Measurements from ENCODE around the gene GABRB3.

GABRB3 gene

DNA sequence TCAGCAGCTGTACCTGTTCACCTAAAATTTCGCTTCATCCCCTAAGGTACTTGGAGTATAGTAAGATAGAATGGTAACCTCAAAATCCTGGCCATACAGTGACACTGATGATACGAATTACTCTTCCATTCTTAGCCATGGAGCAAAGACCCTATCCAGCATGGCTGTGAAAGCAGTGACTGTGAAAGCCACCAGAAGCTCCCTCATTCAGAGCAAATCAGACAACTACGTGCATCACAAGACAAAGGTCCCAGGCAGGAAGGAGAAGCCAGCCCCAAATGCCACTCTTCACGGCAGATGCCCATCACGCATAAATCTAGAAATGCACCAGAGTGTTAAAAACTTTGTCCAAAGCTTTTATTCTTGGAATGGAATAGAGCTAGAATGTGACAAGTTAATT lies 99.4 kb downstream of the GABRB3 start:
- H3K4me3 ChIP-seq (ENCODE audit: low read depth in 1 of 2, low read length in 2 of 2), result no peak overlapping the region
- H3K4me1 ChIP-seq (ENCODE audit: control insufficient read depth in 1 of 2, insufficient read depth in 2 of 2, low read length in 2 of 2), result no peaks in the 10 kb centered on the region
- no peaks in the 10 kb centered on the region for H3K36me3 ChIP-seq (ENCODE audit: control insufficient read depth in 1 of 2, insufficient read depth in 2 of 2, low read length in 2 of 2)
- H3K27me3 ChIP-seq (ENCODE audit: low read depth, low read length), result no peaks in the 10 kb centered on the region
- H3K27ac ChIP-seq (ENCODE audit: low read length), result no peak overlapping the region
- no peaks in the 10 kb centered on the region for H3K9me3 ChIP-seq (ENCODE audit: control insufficient read depth in 1 of 2, low read length in 2 of 2)

GRCh38 chr15:26670116-26670515 lies 102.8 kb downstream of the GABRB3 start:
- no peaks in the 10 kb centered on the region for H3K9me3 ChIP-seq (ENCODE audit: control insufficient read depth in 1 of 2, low read length in 2 of 2)

GRCh38 chr15:26667222-26667988 lies 105.5 kb downstream of the GABRB3 start:
- peaks cover 0 to 13% of the 10 kb centered on the region in 2 donors for H3K4me1 ChIP-seq (ENCODE audit: control insufficient read depth in 1 of 2, insufficient read depth in 2 of 2, low read length in 2 of 2)
- H3K4me3 ChIP-seq (ENCODE audit: low read depth in 1 of 2, low read length in 2 of 2), result no peak overlapping the region
- H3K9me3 ChIP-seq (ENCODE audit: control insufficient read depth in 1 of 2, low read length in 2 of 2), result no peaks in the 10 kb centered on the region
- H3K27me3 ChIP-seq (ENCODE audit: low read depth, low read length), result no peaks in the 10 kb centered on the region
- no peak overlapping the region for H3K27ac ChIP-seq (ENCODE audit: low read length)
- H3K36me3 ChIP-seq (ENCODE audit: control insufficient read depth in 1 of 2, insufficient read depth in 2 of 2, low read length in 2 of 2), result no peaks in the 10 kb centered on the region

More at GRCh38 chr15:26670116-26670515, 102.8 kb downstream of the GABRB3 start:
- peaks cover 0 to 13% of the 10 kb centered on the region in 2 donors for H3K4me1 ChIP-seq (ENCODE audit: control insufficient read depth in 1 of 2, insufficient read depth in 2 of 2, low read length in 2 of 2)
- no peaks in the 10 kb centered on the region for H3K27me3 ChIP-seq (ENCODE audit: low read depth, low read length)
- no peak overlapping the region for H3K4me3 ChIP-seq (ENCODE audit: low read depth in 1 of 2, low read length in 2 of 2)
- H3K27ac ChIP-seq (ENCODE audit: low read length), result no peak overlapping the region
- no peaks in the 10 kb centered on the region for H3K36me3 ChIP-seq (ENCODE audit: control insufficient read depth in 1 of 2, insufficient read depth in 2 of 2, low read length in 2 of 2)

DNA sequence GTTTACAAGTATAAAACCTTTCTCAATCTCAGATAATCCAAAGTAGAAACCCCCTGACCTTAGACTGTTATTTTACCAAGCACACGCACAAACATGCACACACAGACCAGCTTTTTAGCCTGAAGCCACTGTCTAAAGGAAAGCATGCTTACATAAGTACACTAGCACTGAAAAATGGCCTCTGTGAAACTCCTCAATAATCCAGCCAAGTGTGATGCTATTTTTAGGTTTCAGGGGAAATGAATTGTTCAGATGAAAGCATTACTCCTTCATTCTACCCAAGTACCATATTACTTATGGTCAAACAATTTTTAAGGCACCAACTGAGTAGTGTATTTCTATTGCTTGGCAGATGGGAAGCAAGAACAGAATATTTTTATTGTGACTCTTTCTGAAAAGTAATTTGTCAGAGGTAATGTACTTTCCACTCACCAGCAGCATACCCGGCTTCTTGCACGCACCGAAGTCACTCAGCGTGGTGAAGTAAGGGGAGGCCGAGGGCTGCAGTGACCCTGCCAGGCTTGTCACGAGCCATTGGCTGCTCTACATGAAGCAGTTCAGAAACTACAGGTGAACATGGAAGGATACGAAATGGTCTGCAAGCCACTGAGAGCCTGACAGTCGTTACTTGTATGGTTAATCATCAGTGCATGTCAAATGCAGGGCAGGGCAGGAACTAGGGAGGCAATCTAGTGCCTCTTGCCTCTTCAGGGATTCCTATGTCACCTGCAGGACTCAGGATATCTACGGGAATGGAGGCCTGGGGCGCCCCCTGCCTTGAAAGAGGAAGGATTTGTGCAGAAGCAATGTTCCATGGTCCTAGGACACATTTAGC lies 106.7 kb downstream of the GABRB3 start:
- H3K27ac ChIP-seq (ENCODE audit: low read length), result no peak overlapping the region
- H3K36me3 ChIP-seq (ENCODE audit: control insufficient read depth in 1 of 2, insufficient read depth in 2 of 2, low read length in 2 of 2), result no peaks in the 10 kb centered on the region
- no peaks in the 10 kb centered on the region for H3K9me3 ChIP-seq (ENCODE audit: control insufficient read depth in 1 of 2, low read length in 2 of 2)

DNA sequence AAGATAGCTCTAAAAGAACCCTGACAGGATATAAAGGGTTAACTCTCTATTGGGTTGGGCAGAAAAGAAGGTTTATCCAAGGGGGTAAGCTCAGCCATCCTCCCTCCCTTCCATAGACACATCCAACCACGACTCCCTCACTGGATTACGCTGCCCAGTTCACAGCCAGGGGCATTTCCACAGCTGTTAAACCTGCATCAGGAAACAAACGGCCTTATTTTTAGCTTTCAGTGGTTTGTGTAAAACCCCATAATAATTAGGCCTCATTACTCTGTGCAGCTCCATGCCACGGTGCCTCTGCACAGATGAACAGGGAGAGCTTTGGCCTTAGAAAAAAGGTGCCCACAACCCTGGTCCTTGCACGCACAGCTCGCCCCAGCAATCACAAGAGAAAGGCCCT lies 110.6 kb downstream of the GABRB3 start:
- H3K36me3 ChIP-seq (ENCODE audit: control insufficient read depth in 1 of 2, insufficient read depth in 2 of 2, low read length in 2 of 2), result no peaks in the 10 kb centered on the region
- H3K4me3 ChIP-seq (ENCODE audit: low read depth in 1 of 2, low read length in 2 of 2), result no peak overlapping the region
- no peak overlapping the region for H3K27ac ChIP-seq (ENCODE audit: low read length)
- H3K27me3 ChIP-seq (ENCODE audit: low read depth, low read length), result no peaks in the 10 kb centered on the region
- no peaks in the 10 kb centered on the region for H3K9me3 ChIP-seq (ENCODE audit: control insufficient read depth in 1 of 2, low read length in 2 of 2)
- H3K4me1 ChIP-seq (ENCODE audit: control insufficient read depth in 1 of 2, insufficient read depth in 2 of 2, low read length in 2 of 2), result peaks cover 0 to 13% of the 10 kb centered on the region in 2 donors

More for the DNA sequence above, 106.7 kb downstream of the GABRB3 start:
- H3K27me3 ChIP-seq (ENCODE audit: low read depth, low read length), result no peaks in the 10 kb centered on the region
- H3K4me1 ChIP-seq (ENCODE audit: control insufficient read depth in 1 of 2, insufficient read depth in 2 of 2, low read length in 2 of 2), result peaks cover 0 to 13% of the 10 kb centered on the region in 2 donors
- no peak overlapping the region for H3K4me3 ChIP-seq (ENCODE audit: low read depth in 1 of 2, low read length in 2 of 2)

- H3K36me3 ChIP-seq (ENCODE audit: control insufficient read depth in 1 of 2, insufficient read depth in 2 of 2, low read length in 2 of 2), result no peaks in the 10 kb centered on the region
- H3K27ac ChIP-seq (ENCODE audit: low read length), result no peak overlapping the region
- H3K9me3 ChIP-seq (ENCODE audit: control insufficient read depth in 1 of 2, low read length in 2 of 2), result no peaks in the 10 kb centered on the region
- H3K4me1 ChIP-seq (ENCODE audit: control insufficient read depth in 1 of 2, insufficient read depth in 2 of 2, low read length in 2 of 2), result peaks cover 0 to 13% of the 10 kb centered on the region in 2 donors
- H3K27me3 ChIP-seq (ENCODE audit: low read depth, low read length), result no peaks in the 10 kb centered on the region
- H3K4me3 ChIP-seq (ENCODE audit: low read depth in 1 of 2, low read length in 2 of 2), result no peak overlapping the region
Measured at GRCh38 chr15:26661748-26662147, 111.1 kb downstream of the GABRB3 start.

DNA sequence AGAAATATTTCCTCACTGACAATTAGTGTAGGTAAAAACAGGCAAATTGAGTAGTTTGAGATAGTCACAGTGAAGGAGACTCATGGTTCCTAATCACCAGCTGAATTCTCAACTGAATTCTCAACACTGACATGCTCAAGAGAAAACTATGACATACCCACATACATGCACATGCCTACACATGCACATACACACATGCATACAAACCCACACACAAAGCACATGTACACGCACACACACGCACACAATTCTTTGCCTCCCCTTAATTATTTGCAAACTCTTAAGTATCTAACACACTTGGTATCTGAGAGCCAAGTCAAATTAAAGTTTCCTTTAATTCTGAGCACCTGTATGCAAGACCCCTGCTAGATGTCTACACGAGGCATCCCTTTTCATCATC lies 111.8 kb downstream of the GABRB3 start:
- H3K9me3 ChIP-seq (ENCODE audit: control insufficient read depth in 1 of 2, low read length in 2 of 2), result no peaks in the 10 kb centered on the region
- H3K27me3 ChIP-seq (ENCODE audit: low read depth, low read length), result no peaks in the 10 kb centered on the region
- no peaks in the 10 kb centered on the region for H3K36me3 ChIP-seq (ENCODE audit: control insufficient read depth in 1 of 2, insufficient read depth in 2 of 2, low read length in 2 of 2)
- H3K4me3 ChIP-seq (ENCODE audit: low read depth in 1 of 2, low read length in 2 of 2), result no peak overlapping the region
- no peak overlapping the region for H3K27ac ChIP-seq (ENCODE audit: low read length)
- peaks cover 0 to 7% of the 10 kb centered on the region in 2 donors for H3K4me1 ChIP-seq (ENCODE audit: control insufficient read depth in 1 of 2, insufficient read depth in 2 of 2, low read length in 2 of 2)

GRCh38 chr15:26660241-26660640 lies 112.6 kb downstream of the GABRB3 start:
- no peaks in the 10 kb centered on the region for H3K36me3 ChIP-seq (ENCODE audit: control insufficient read depth in 1 of 2, insufficient read depth in 2 of 2, low read length in 2 of 2)
- H3K9me3 ChIP-seq (ENCODE audit: control insufficient read depth in 1 of 2, low read length in 2 of 2), result no peaks in the 10 kb centered on the region
- H3K4me3 ChIP-seq (ENCODE audit: low read depth in 1 of 2, low read length in 2 of 2), result no peak overlapping the region
- no peaks in the 10 kb centered on the region for H3K27me3 ChIP-seq (ENCODE audit: low read depth, low read length)
- H3K4me1 ChIP-seq (ENCODE audit: control insufficient read depth in 1 of 2, insufficient read depth in 2 of 2, low read length in 2 of 2), result no peaks in the 10 kb centered on the region
- H3K27ac ChIP-seq (ENCODE audit: low read length), result no peak overlapping the region

GRCh38 chr15:26658290-26658689 lies 114.6 kb downstream of the GABRB3 start:
- H3K27me3 ChIP-seq (ENCODE audit: low read depth, low read length), result no peaks in the 10 kb centered on the region
- no peaks in the 10 kb centered on the region for H3K9me3 ChIP-seq (ENCODE audit: control insufficient read depth in 1 of 2, low read length in 2 of 2)
- no peaks in the 10 kb centered on the region for H3K36me3 ChIP-seq (ENCODE audit: control insufficient read depth in 1 of 2, insufficient read depth in 2 of 2, low read length in 2 of 2)
- no peak overlapping the region for H3K27ac ChIP-seq (ENCODE audit: low read length)
- H3K4me3 ChIP-seq (ENCODE audit: low read depth in 1 of 2, low read length in 2 of 2), result no peak overlapping the region
- no peaks in the 10 kb centered on the region for H3K4me1 ChIP-seq (ENCODE audit: control insufficient read depth in 1 of 2, insufficient read depth in 2 of 2, low read length in 2 of 2)

DNA sequence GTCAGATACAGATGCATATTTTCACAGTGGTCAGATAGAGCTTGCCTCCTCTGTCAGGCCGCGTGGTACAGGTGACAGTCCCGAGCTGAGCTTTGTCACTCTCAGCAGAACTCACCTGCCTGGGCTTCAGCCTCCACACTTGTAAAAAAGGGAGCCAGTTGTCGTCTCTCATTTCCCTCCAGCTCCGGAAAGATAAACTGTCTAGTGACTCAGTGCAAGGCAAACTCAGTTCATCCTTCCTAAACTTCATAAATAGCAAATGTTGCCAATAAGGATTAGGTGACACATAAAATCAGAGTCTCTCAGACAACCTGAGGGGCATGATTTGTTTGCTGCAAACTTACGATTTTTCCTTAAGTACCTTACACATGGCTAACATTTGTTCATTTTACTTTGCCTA lies 116.8 kb downstream of the GABRB3 start:
- H3K4me3 ChIP-seq (ENCODE audit: low read depth in 1 of 2, low read length in 2 of 2), result no peak overlapping the region
- peaks cover 0 to 2% of the 10 kb centered on the region in 2 donors for H3K9me3 ChIP-seq (ENCODE audit: control insufficient read depth in 1 of 2, low read length in 2 of 2)
- H3K27ac ChIP-seq (ENCODE audit: low read length), result no peak overlapping the region
- H3K4me1 ChIP-seq (ENCODE audit: control insufficient read depth in 1 of 2, insufficient read depth in 2 of 2, low read length in 2 of 2), result no peaks in the 10 kb centered on the region
- no peaks in the 10 kb centered on the region for H3K36me3 ChIP-seq (ENCODE audit: control insufficient read depth in 1 of 2, insufficient read depth in 2 of 2, low read length in 2 of 2)
- no peaks in the 10 kb centered on the region for H3K27me3 ChIP-seq (ENCODE audit: low read depth, low read length)

DNA sequence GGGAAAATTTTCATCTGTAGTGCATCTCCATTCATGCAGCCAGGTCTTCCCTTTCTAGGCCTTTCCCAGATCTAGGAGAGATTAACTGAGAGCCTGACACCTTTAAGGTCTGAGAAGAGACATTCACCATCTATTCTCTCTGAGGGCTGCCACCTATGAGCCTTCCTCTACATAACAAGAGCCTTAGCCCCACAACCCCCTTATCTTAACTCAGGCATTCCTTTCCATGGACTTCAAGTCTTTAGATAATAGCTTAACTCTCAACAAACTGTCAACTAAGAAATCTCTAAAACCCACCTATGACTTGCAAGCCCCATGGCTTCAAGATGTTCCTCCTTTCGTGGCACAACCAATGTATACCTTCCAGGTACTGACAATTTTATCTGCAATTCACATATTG lies 121.0 kb downstream of the GABRB3 start:
- H3K9me3 ChIP-seq (ENCODE audit: control insufficient read depth in 1 of 2, low read length in 2 of 2), result peaks cover 0 to 6% of the 10 kb centered on the region in 2 donors
- no peak overlapping the region for H3K4me3 ChIP-seq (ENCODE audit: low read depth in 1 of 2, low read length in 2 of 2)
- no peaks in the 10 kb centered on the region for H3K4me1 ChIP-seq (ENCODE audit: control insufficient read depth in 1 of 2, insufficient read depth in 2 of 2, low read length in 2 of 2)
- no peak overlapping the region for H3K27ac ChIP-seq (ENCODE audit: low read length)
- no peaks in the 10 kb centered on the region for H3K36me3 ChIP-seq (ENCODE audit: control insufficient read depth in 1 of 2, insufficient read depth in 2 of 2, low read length in 2 of 2)
- no peaks in the 10 kb centered on the region for H3K27me3 ChIP-seq (ENCODE audit: low read depth, low read length)
